Measurements from ENCODE around the gene CAMTA1. TPM values are rescaled to one million over a fixed set of nuclear protein-coding genes. Genes with fewer than 3 reads are reported as not detected.
A peak's percentile ranks its signal among the peaks of the same experiment; 100 is the strongest.

Gene CAMTA1
- total RNA-seq, 1 experiment from 2014 or later: 82.2 TPM

DNA sequence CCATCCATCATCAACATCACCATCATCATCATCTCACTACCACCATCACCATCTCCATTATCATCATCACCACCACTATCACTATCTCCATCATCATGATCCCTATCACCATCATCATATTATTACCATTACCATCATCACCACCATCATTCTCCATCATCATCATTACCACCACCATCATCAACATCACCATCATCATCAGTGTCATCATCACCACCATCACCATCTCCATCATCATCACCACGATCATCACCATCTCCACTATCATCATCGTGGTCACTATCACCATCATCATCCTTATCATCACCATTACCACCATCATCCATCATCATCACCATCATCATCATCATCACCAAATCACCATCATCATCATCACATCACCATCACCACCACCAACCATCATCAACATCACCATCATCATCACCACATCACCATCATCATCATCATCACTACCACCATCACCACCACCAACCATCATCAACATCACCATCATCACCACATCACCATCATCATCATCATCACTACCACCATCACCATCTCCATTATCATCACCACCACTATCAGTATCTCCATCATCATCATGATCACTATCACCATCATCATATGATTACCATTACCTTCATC is 783.8 kb downstream of the CAMTA1 start:
- intact Hi-C loops (cut with micrococcal nuclease; ENCODE audit: unreplicated experiment): no loop called here
- no TSS peak for BruUV-seq (replicated peaks)
- POLR2A ChIA-PET: no interaction called here

DNA sequence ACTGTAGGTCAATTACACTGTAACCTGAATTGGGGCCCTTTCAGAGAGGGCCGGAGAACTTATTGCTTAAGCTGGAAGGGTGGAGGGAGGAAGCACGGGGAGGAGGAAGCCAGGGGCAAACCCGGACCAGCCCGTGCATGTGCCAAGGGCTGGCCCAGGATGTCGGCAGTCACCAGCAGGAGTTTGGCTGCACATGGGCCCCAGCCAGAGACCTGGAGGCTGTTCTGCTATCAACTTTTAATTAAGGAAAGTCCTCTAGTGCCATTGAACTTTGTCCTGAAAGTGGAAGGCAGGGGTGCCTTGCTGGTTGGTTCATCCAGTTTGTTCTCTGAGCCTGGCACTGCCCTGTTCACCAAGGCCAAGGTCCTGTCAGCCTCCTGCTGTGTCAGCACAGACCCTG is 785.1 kb downstream of the CAMTA1 start:
- ATAC-seq (0 out of 2 replicates have a peak, but pooled peaks have one; percentile 44), DNase-seq (ENCODE audit: low read depth, low spot score) (no peak)
- intact Hi-C loops (cut with micrococcal nuclease; ENCODE audit: unreplicated experiment): no loop called here
- Histone ChIP-seq H3K4me1 (ENCODE audit: control insufficient read depth, insufficient read depth, low read length) (no peaks in the 10 kb centered on the region), H3K36me3 (ENCODE audit: control insufficient read depth, insufficient read depth, low read length) (no peaks in the 10 kb centered on the region), H3K27ac (ENCODE audit: low read length) (no peak overlapping the region), H3K4me3 (ENCODE audit: low read depth in 2 of 2, low read length in 2 of 2) (no peak overlapping the region), H3K27me3 (ENCODE audit: control insufficient read depth, insufficient read depth, low read length) (no peaks in the 10 kb centered on the region), H3K9me3 (ENCODE audit: control insufficient read depth, insufficient read depth, low read depth, low read length) (no peaks in the 10 kb centered on the region)
- CTCF ChIA-PET: no interaction called here
- in situ Hi-C loops (cut with HindIII; ENCODE audit: low pct_unique_long_range_greater_than_20kb, low sequenced_read_pairs): no loop called here
- no TSS peak for BruUV-seq (replicated peaks)
- TF ChIP-seq SIN3A (IDR thresholded peaks at IDR 0.05; ENCODE audit: borderline replicate concordance, insufficient read depth, low read depth, low read length) (no peak), TCF7L2 (IDR thresholded peaks at IDR 0.05; ENCODE audit: low read depth, low read length) (no peak), POLR2AphosphoS5 (IDR thresholded peaks at IDR 0.05; ENCODE audit: low read depth, low read length) (no peak)
- TF ChIP-seq, protein P1, sequence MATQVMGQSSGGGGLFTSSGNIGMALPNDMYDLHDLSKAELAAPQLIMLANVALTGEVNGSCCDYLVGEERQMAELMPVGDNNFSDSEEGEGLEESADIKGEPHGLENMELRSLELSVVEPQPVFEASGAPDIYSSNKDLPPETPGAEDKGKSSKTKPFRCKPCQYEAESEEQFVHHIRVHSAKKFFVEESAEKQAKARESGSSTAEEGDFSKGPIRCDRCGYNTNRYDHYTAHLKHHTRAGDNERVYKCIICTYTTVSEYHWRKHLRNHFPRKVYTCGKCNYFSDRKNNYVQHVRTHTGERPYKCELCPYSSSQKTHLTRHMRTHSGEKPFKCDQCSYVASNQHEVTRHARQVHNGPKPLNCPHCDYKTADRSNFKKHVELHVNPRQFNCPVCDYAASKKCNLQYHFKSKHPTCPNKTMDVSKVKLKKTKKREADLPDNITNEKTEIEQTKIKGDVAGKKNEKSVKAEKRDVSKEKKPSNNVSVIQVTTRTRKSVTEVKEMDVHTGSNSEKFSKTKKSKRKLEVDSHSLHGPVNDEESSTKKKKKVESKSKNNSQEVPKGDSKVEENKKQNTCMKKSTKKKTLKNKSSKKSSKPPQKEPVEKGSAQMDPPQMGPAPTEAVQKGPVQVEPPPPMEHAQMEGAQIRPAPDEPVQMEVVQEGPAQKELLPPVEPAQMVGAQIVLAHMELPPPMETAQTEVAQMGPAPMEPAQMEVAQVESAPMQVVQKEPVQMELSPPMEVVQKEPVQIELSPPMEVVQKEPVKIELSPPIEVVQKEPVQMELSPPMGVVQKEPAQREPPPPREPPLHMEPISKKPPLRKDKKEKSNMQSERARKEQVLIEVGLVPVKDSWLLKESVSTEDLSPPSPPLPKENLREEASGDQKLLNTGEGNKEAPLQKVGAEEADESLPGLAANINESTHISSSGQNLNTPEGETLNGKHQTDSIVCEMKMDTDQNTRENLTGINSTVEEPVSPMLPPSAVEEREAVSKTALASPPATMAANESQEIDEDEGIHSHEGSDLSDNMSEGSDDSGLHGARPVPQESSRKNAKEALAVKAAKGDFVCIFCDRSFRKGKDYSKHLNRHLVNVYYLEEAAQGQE (IDR thresholded peaks at IDR 0.05; ENCODE audit: insufficient read depth in 1 of 2, low read depth in 2 of 2, low read length in 1 of 2): no peak
- TF ChIP-seq, protein P2, sequence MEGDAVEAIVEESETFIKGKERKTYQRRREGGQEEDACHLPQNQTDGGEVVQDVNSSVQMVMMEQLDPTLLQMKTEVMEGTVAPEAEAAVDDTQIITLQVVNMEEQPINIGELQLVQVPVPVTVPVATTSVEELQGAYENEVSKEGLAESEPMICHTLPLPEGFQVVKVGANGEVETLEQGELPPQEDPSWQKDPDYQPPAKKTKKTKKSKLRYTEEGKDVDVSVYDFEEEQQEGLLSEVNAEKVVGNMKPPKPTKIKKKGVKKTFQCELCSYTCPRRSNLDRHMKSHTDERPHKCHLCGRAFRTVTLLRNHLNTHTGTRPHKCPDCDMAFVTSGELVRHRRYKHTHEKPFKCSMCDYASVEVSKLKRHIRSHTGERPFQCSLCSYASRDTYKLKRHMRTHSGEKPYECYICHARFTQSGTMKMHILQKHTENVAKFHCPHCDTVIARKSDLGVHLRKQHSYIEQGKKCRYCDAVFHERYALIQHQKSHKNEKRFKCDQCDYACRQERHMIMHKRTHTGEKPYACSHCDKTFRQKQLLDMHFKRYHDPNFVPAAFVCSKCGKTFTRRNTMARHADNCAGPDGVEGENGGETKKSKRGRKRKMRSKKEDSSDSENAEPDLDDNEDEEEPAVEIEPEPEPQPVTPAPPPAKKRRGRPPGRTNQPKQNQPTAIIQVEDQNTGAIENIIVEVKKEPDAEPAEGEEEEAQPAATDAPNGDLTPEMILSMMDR (IDR thresholded peaks at IDR 0.05): no peak
- POLR2A ChIA-PET: no interaction called here

More for the DNA sequence above, 783.8 kb downstream of the CAMTA1 start:
- Histone ChIP-seq H3K36me3 (ENCODE audit: control insufficient read depth, insufficient read depth, low read length) (no peaks in the 10 kb centered on the region), H3K27ac (ENCODE audit: low read length) (no peak overlapping the region), H3K4me3 (ENCODE audit: low read depth in 2 of 2, low read length in 2 of 2) (no peak overlapping the region), H3K4me1 (ENCODE audit: control insufficient read depth, insufficient read depth, low read length) (no peaks in the 10 kb centered on the region), H3K27me3 (ENCODE audit: control insufficient read depth, insufficient read depth, low read length) (no peaks in the 10 kb centered on the region), H3K9me3 (ENCODE audit: control insufficient read depth, insufficient read depth, low read depth, low read length) (no peaks in the 10 kb centered on the region)
- CTCF ChIA-PET: no interaction called here
- in situ Hi-C loops (cut with HindIII; ENCODE audit: low pct_unique_long_range_greater_than_20kb, low sequenced_read_pairs): no loop called here
- DNase-seq (ENCODE audit: low read depth, low spot score): no peak
- TF ChIP-seq, protein P2 (IDR thresholded peaks at IDR 0.05): no peak
- TF ChIP-seq TCF7L2 (IDR thresholded peaks at IDR 0.05; ENCODE audit: low read depth, low read length) (no peak), POLR2AphosphoS5 (IDR thresholded peaks at IDR 0.05; ENCODE audit: low read depth, low read length) (no peak), SIN3A (IDR thresholded peaks at IDR 0.05; ENCODE audit: borderline replicate concordance, insufficient read depth, low read depth, low read length) (no peak)
- TF ChIP-seq, protein P1 (IDR thresholded peaks at IDR 0.05; ENCODE audit: insufficient read depth in 1 of 2, low read depth in 2 of 2, low read length in 1 of 2): no peak
- no peak for ATAC-seq
